C4-2B (cell line): ENCODE results near the gene GNB1L.

Experiments
- CTCF ChIP-seq: fragments of 450-650 bp; conservative IDR thresholded peaks from 2 replicates; pipeline ENCODE4 v1.5.1; 2017; ENCODE audit warnings: mild to moderate bottlenecking
- ZFX ChIP-seq: fragments of 450-650 bp; IDR thresholded peaks from 2 replicates; pipeline ENCODE4 v1.6.1; 2017

DNA sequence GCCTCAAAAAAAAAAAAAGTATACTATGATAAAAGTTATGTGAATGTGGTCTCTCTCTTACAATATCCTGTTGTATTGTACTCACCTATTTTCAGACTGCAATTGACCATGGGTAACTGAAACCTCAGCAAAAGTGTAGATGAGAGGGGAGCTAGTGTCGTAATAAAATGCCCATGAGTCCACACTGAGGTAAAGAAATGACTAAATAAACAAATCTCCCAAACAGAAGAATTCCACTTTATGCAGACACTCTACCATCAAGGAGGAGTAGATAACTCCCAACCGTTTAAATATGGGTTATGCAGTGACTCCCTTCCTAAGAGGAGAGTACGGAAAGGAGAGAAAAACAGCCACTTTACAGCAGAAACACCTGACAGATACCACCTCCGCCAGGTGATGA, 14.6 kb downstream of the GNB1L start:
- TF ChIP-seq CTCF (no peak), ZFX (no peak)
